Smooth muscle cell (in vitro differentiated cells): ENCODE data around the gene KRTAP5-1. TPM values are rescaled to one million over a fixed set of nuclear protein-coding genes. Genes with fewer than 3 reads are reported as not detected.

ENCODE experiments used
- DNase-seq: peaks from one replicate; lab custom pipeline; 2025; ENCODE audit not compliant: unreplicated experiment; lab: John Stamatoyannopoulos, UW
- H2AFZ ChIP-seq: fragments of 200-600 bp; sonication (generic); 2 replicates; pipeline ENCODE4 v1.6.0; 2016; ENCODE audit warnings: antibody characterized with exemption, low read depth, mild to moderate bottlenecking
- H3F3A ChIP-seq: fragments of 200-600 bp; sonication (generic); 2 replicates; pipeline ENCODE4 v1.6.0; 2017; ENCODE audit warnings: antibody characterized with exemption, low read depth
- H3K27ac ChIP-seq: fragments of 200-600 bp; sonication (generic); 2 replicates; pipeline ENCODE4 v1.5.1; 2016; ENCODE audit warnings: low read depth, mild to moderate bottlenecking
- H3K27me3 ChIP-seq: fragments of 200-600 bp; sonication (generic); 2 replicates; pipeline ENCODE4 v1.6.1; 2016; ENCODE audit warnings: low read depth, mild to moderate bottlenecking
- H3K36me3 ChIP-seq: fragments of 200-600 bp; sonication (generic); 2 replicates; pipeline ENCODE4 v1.5.1; 2016; ENCODE audit warnings: low read depth
- H3K4me1 ChIP-seq: fragments of 200-600 bp; sonication (generic); 2 replicates; pipeline ENCODE4 v1.5.1; 2016; ENCODE audit warnings: low read depth
- H3K4me2 ChIP-seq: fragments of 200-600 bp; sonication (generic); 2 replicates; pipeline ENCODE4 v1.6.0; 2016; ENCODE audit warnings: mild to moderate bottlenecking
- H3K4me3 ChIP-seq: fragments of 200-600 bp; sonication (generic); 2 replicates; pipeline ENCODE4 v1.5.1; 2016; ENCODE audit warnings: mild to moderate bottlenecking
- H3K79me2 ChIP-seq: fragments of 200-600 bp; sonication (generic); 2 replicates; pipeline ENCODE4 v1.6.0; 2016; ENCODE audit warnings: low read depth, mild to moderate bottlenecking
- H3K9ac ChIP-seq: fragments of 200-600 bp; sonication (generic); 2 replicates; pipeline ENCODE4 v1.6.0; 2016; ENCODE audit warnings: low read depth
- H3K9me3 ChIP-seq: fragments of 200-600 bp; sonication (generic); replicated peaks from 2 replicates; pipeline ENCODE4 v1.5.1; 2016; ENCODE audit warnings: low read depth
- H4K20me1 ChIP-seq: fragments of 200-600 bp; sonication (generic); 2 replicates; pipeline ENCODE4 v1.6.0; 2016; ENCODE audit warnings: low read depth
- WGBS: methylation state at CpG from one replicate; pipeline ENCODE4 v1.1.7; 2016; ENCODE audit warnings: low lambda C conversion rate; 5-methylcytosine and 5-hydroxymethylcytosine counted together
- polyA plus RNA-seq: library from polyadenylated mRNA; unstranded; fragments of >200 nt; fragmentation: Nextera tagmentation; extraction: Ambion mirVana; gene quantifications from 2 replicates; pipeline ENCODE4 v1.2.1, GENCODE V29; 2016
- total RNA-seq: library from RNA; depleted of rRNA; stranded (reverse); fragments of >200 nt; gene quantifications from 2 replicates; pipeline ENCODE4 v1.2.3, GENCODE V29; 2014
- TF ChIP-seq, protein P1 (sequence below): fragments of 200-600 bp; sonication (generic); IDR thresholded peaks from 2 replicates; pipeline ENCODE4 v1.5.1; 2017; ENCODE audit warnings: borderline replicate concordance, mild to moderate bottlenecking, antibody characterized with exemption; ENCODE audit not compliant: insufficient read depth, poor library complexity, severe bottlenecking

Gene KRTAP5-1
- total and polyA plus RNA-seq, 2 experiments from 2014 or later = not detected

DNA sequence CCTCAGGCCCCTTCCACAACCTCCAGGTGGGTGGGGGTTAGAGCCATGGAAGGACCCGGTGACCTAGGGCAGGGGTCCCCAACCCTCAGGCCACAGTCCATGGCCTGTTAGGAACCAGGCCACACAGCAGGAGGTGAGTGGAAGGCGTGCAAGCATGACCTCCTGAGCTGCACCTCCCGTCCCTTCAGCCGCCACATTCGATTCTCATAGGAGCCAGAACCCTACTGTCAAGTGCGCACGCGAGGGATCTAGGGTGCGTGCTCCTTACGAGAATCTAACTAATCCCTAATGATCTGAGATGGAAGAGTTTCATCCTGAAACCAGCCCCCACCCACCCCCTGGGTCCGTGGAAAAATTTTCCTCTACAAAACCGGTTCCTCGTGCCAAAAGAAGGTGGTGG, 40.5 kb upstream of the KRTAP5-1 start:
- Histone ChIP-seq H3K4me1 (no peaks in the 10 kb centered on the region), H3K4me3 (no peak overlapping the region), H3K9me3 (no peaks in the 10 kb centered on the region), H3K27ac (no peak overlapping the region), H3F3A (no peaks in the 10 kb centered on the region), H4K20me1 (no peaks in the 10 kb centered on the region), H3K36me3 (no peaks in the 10 kb centered on the region), H3K27me3 (peaks cover 22% of the 10 kb centered on the region), H3K4me2 (no peak overlapping the region), H2AFZ (no peak overlapping the region), H3K79me2 (no peaks in the 10 kb centered on the region), H3K9ac (no peak overlapping the region)
- 88% methylated on average over 13 of the region's 13 CpGs for WGBS
- TF ChIP-seq, protein P1, sequence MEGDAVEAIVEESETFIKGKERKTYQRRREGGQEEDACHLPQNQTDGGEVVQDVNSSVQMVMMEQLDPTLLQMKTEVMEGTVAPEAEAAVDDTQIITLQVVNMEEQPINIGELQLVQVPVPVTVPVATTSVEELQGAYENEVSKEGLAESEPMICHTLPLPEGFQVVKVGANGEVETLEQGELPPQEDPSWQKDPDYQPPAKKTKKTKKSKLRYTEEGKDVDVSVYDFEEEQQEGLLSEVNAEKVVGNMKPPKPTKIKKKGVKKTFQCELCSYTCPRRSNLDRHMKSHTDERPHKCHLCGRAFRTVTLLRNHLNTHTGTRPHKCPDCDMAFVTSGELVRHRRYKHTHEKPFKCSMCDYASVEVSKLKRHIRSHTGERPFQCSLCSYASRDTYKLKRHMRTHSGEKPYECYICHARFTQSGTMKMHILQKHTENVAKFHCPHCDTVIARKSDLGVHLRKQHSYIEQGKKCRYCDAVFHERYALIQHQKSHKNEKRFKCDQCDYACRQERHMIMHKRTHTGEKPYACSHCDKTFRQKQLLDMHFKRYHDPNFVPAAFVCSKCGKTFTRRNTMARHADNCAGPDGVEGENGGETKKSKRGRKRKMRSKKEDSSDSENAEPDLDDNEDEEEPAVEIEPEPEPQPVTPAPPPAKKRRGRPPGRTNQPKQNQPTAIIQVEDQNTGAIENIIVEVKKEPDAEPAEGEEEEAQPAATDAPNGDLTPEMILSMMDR = no peak
- no peak for DNase-seq

DNA sequence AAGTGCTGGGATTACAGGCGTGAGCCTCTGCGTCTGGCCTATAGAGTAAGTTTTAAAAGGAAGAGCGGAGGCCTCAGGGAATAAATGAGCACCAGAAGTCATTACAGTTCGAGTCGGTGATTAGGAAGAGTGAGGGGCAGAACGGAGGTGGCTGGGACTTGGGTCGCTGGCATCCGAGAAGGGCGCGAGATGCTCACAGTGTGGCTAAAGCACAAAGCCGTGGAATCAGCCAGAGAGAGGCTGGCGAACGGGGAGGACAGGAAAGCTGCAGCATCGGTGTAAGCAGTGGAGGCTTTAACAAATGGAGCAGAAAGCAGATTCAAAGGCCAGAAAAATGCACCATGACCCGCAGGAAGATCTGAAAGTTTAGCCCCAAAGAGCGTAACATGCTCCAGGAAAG, 39.5 kb upstream of the KRTAP5-1 start:
- H3K4me2 ChIP-seq = no peak overlapping the region
- H3K4me1 ChIP-seq = no peaks in the 10 kb centered on the region
- H3K27ac ChIP-seq = no peak overlapping the region
- no peaks in the 10 kb centered on the region for H3K9me3 ChIP-seq
- H2AFZ ChIP-seq = no peak overlapping the region
- no peaks in the 10 kb centered on the region for H3K36me3 ChIP-seq
- no peak for DNase-seq
- WGBS = 76% methylated on average over 16 of the region's 16 CpGs
- H3K79me2 ChIP-seq = no peaks in the 10 kb centered on the region
- H3K27me3 ChIP-seq = peaks cover 19% of the 10 kb centered on the region
- no peaks in the 10 kb centered on the region for H3F3A ChIP-seq
- TF ChIP-seq, protein P1 = no peak
- no peak overlapping the region for H3K4me3 ChIP-seq
- no peaks in the 10 kb centered on the region for H4K20me1 ChIP-seq
- no peak overlapping the region for H3K9ac ChIP-seq

DNA sequence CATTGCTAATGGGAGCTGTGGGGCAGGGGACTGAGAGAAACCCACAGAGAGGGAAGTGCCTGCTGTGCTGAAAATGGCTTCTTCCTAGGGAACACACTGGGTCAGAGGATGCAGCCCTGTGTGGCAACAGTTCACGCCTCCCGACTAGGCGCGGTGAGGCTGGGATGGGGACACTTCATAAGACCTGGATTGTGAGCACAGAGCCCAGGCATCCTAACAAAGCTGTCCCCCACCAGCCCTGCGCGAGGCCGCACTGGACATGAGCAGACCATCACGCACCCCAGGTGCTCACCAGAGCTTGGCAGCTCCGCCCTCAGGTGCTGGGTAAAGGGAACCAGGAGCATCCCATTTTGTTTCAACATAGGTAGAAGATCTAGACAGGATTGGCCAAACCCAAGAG, 38.6 kb upstream of the KRTAP5-1 start:
- Histone ChIP-seq H3K4me2 (no peak overlapping the region), H3F3A (no peaks in the 10 kb centered on the region), H3K9me3 (no peaks in the 10 kb centered on the region), H3K79me2 (no peaks in the 10 kb centered on the region), H3K36me3 (no peaks in the 10 kb centered on the region), H3K27ac (no peak overlapping the region), H3K27me3 (peaks cover 16% of the 10 kb centered on the region), H3K9ac (no peak overlapping the region), H4K20me1 (no peaks in the 10 kb centered on the region), H3K4me3 (no peak overlapping the region), H2AFZ (no peak overlapping the region), H3K4me1 (no peaks in the 10 kb centered on the region)
- no peak for DNase-seq
- TF ChIP-seq, protein P1 = no peak
- 83% methylated on average over 9 of the region's 9 CpGs for WGBS

DNA sequence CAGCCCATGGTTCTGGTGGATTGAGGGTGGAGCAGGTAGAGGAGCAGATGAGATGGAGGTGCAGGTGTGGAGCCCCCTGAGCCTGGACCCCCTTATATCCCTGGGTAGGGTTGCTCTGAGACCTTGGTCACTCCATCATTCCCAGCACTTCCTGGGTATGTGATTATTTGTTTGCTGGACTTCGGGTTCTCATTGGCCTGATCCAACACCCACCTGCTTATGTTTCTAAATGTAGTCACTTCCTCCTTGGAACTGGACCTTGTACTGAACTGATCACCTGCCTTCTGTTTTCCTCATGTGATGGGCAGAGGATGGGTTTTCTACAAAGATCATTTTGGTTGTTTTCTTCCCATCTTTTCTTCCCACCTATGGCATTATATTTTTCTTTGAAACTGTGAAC, 37.0 kb upstream of the KRTAP5-1 start, which contains the start of gene KRTAP5-4:
TSS of gene KRTAP5-4 (minus strand) at position 53 of the 400 bp plus-strand sequence. CDS start at position 8, 45 bp downstream.
- Histone ChIP-seq H3K4me1 (no peaks in the 10 kb centered on the region), H3K4me2 (no peak within 1 kb of the TSS), H3K27ac (no peak within 1 kb of the TSS), H4K20me1 (no peaks in the 10 kb centered on the region), H2AFZ (no peak within 1 kb of the TSS), H3K9me3 (no peaks in the 10 kb centered on the region), H3K4me3 (no peak within 1 kb of the TSS), H3K79me2 (no peaks in the 10 kb centered on the region), H3K9ac (no peak within 1 kb of the TSS), H3F3A (no peaks in the 10 kb centered on the region), H3K27me3 (peaks cover 13% of the 10 kb centered on the region), H3K36me3 (no peaks in the 10 kb centered on the region)
- no peak for DNase-seq
- TF ChIP-seq, protein P1 = no peak
- WGBS = 88% methylated on average over 1 of the region's 1 CpG
